WTC11 (cell line): ENCODE results near the gene ADCY2. TPM values are rescaled to one million over a fixed set of nuclear protein-coding genes. Genes with fewer than 3 reads are reported as not detected.

Experiments
- ATAC-seq: fragments of 200-7000 bp; cut with Tn5 transposase; 2 replicates; pipeline ENCODE4 v1.10.0; 2021; ENCODE audit warnings: mild to moderate bottlenecking, moderate library complexity
- CTCF ChIA-PET: fragments of 300-600 bp; sonication (Branson Sonifier 250); formaldehyde crosslinking; loops from one replicate; lab custom pipeline; 2021; ENCODE audit warnings: antibody characterized with exemption; lab: Charles Lee
- POLR2A ChIA-PET: fragments of 350-600 bp; sonication (Branson Sonifier 250); formaldehyde crosslinking; loops from one replicate; lab custom pipeline; 2021; ENCODE audit warnings: antibody characterized with exemption; lab: Charles Lee
- DNase-seq: peaks from one replicate; pipeline ENCODE4 v3.0.0; 2021; ENCODE audit warnings: low spot score
- H3K27ac Mint-ChIP-seq: 2 replicates; pipeline ENCODE4 v1.8.0; 2021; ENCODE audit warnings: mixed read lengths
- H3K27me3 Mint-ChIP-seq: 2 replicates; pipeline ENCODE4 v1.8.0; 2021; ENCODE audit warnings: low read depth, mild to moderate bottlenecking, moderate library complexity, mixed read lengths
- H3K36me3 Mint-ChIP-seq: 2 replicates; pipeline ENCODE4 v1.8.0; 2021; ENCODE audit warnings: mixed read lengths
- H3K4me1 Mint-ChIP-seq: 2 replicates; pipeline ENCODE4 v1.8.0; 2022; ENCODE audit warnings: mixed read lengths
- H3K4me3 Mint-ChIP-seq: 2 replicates; pipeline ENCODE4 v1.8.0; 2021; ENCODE audit warnings: mild to moderate bottlenecking, moderate library complexity, mixed read lengths
- H3K9me3 Mint-ChIP-seq: 2 replicates; pipeline ENCODE4 v1.8.0; 2021; ENCODE audit warnings: mixed read lengths
- ATF1 ChIP-seq: sonication (generic); formaldehyde crosslinking; IDR thresholded peaks from 2 replicates; pipeline ENCODE4 v1.8.1; 2023; ENCODE audit warnings: mild to moderate bottlenecking, moderate library complexity, missing genetic modification reagents
- CBFB ChIP-seq: sonication (generic); formaldehyde crosslinking; IDR thresholded peaks from 2 replicates; pipeline ENCODE4 v1.8.1; 2022; ENCODE audit warnings: mild to moderate bottlenecking, low read depth, missing genetic modification reagents
- E2F4 ChIP-seq: sonication (generic); formaldehyde crosslinking; IDR thresholded peaks from 2 replicates; pipeline ENCODE4 v1.8.1; 2022; ENCODE audit warnings: low read depth, mild to moderate bottlenecking, moderate library complexity, missing genetic modification reagents, borderline replicate concordance
- ELF4 ChIP-seq: sonication (generic); formaldehyde crosslinking; IDR thresholded peaks from 2 replicates; pipeline ENCODE4 v1.8.1; 2022; ENCODE audit warnings: low read depth, mild to moderate bottlenecking, moderate library complexity, missing genetic modification reagents
- EMX1 ChIP-seq: fragments of 250-450 bp; sonication (Bioruptor Pico); IDR thresholded peaks from 2 replicates; pipeline ENCODE4 v1.8.0; 2021; ENCODE audit warnings: mild to moderate bottlenecking
- HMGA2 ChIP-seq: fragments of 250-450 bp; sonication (Bioruptor Pico); IDR thresholded peaks from 2 replicates; pipeline ENCODE4 v1.4.0; 2021; ENCODE audit warnings: mild to moderate bottlenecking, moderate library complexity
- IRF1 ChIP-seq: sonication (generic); formaldehyde crosslinking; IDR thresholded peaks from 2 replicates; pipeline ENCODE4 v1.8.0; 2023; ENCODE audit warnings: missing genetic modification reagents
- KAT7 ChIP-seq: sonication (generic); formaldehyde crosslinking; IDR thresholded peaks from 2 replicates; pipeline ENCODE4 v1.8.1; 2023; ENCODE audit warnings: missing genetic modification reagents, mild to moderate bottlenecking, borderline replicate concordance
- NFE2L1 ChIP-seq: sonication (generic); formaldehyde crosslinking; IDR thresholded peaks from 2 replicates; pipeline ENCODE4 v1.8.1; 2023; ENCODE audit warnings: missing genetic modification reagents
- NR1H2 ChIP-seq: sonication (generic); formaldehyde crosslinking; IDR thresholded peaks from 2 replicates; pipeline ENCODE4 v1.9.0; 2021; ENCODE audit warnings: mild to moderate bottlenecking, moderate library complexity, missing genetic modification reagents
- OVOL2 ChIP-seq: fragments of 250-450 bp; sonication (Bioruptor Pico); IDR thresholded peaks from 2 replicates; pipeline ENCODE4 v1.9.0; 2021; ENCODE audit warnings: mild to moderate bottlenecking, borderline replicate concordance
- SOX15 ChIP-seq: fragments of 250-450 bp; sonication (Bioruptor Pico); IDR thresholded peaks from 2 replicates; pipeline ENCODE4 v1.9.0; 2021; ENCODE audit warnings: mild to moderate bottlenecking
- SP1 ChIP-seq: sonication (generic); formaldehyde crosslinking; conservative IDR thresholded peaks from 2 replicates; pipeline ENCODE4 v1.8.1; 2022; ENCODE audit warnings: missing genetic modification reagents
- TEAD1 ChIP-seq: sonication (generic); formaldehyde crosslinking; IDR thresholded peaks from 2 replicates; pipeline ENCODE4 v1.8.0; 2022; ENCODE audit warnings: mild to moderate bottlenecking, missing genetic modification reagents
- TEAD4 ChIP-seq: sonication (generic); formaldehyde crosslinking; IDR thresholded peaks from 2 replicates; pipeline ENCODE4 v1.8.0; 2022; ENCODE audit warnings: mild to moderate bottlenecking, missing genetic modification reagents
- ZNF121 ChIP-seq: sonication (generic); formaldehyde crosslinking; IDR thresholded peaks from 2 replicates; pipeline ENCODE4 v1.8.0; 2023; ENCODE audit warnings: missing genetic modification reagents
- ZNF317 ChIP-seq: sonication (generic); formaldehyde crosslinking; IDR thresholded peaks from 2 replicates; pipeline ENCODE4 v1.8.1; 2023; ENCODE audit warnings: low read depth, mild to moderate bottlenecking, moderate library complexity, missing genetic modification reagents, borderline replicate concordance
- ZNF425 ChIP-seq: fragments of 250-450 bp; sonication (Bioruptor Pico); conservative IDR thresholded peaks from 2 replicates; pipeline ENCODE4 v1.9.0; 2021; ENCODE audit warnings: mild to moderate bottlenecking
- total RNA-seq: library from RNA; stranded (reverse); gene quantifications from 3 replicates; pipeline ENCODE4 v1.2.3, GENCODE V29; 2021
- TF ChIP-seq, protein P1 (sequence below): sonication (generic); formaldehyde crosslinking; IDR thresholded peaks from 2 replicates; pipeline ENCODE4 v1.8.0; 2022; ENCODE audit warnings: mild to moderate bottlenecking, missing genetic modification reagents
- TF ChIP-seq, protein P2 (sequence below): sonication (generic); formaldehyde crosslinking; IDR thresholded peaks from 2 replicates; pipeline ENCODE4 v1.8.1; 2023; ENCODE audit warnings: mild to moderate bottlenecking, missing genetic modification reagents, borderline replicate concordance
- TF ChIP-seq, protein P3 (sequence below): sonication (generic); formaldehyde crosslinking; IDR thresholded peaks from 2 replicates; pipeline ENCODE4 v1.8.1; 2023; ENCODE audit warnings: mild to moderate bottlenecking, moderate library complexity, missing genetic modification reagents
- TF ChIP-seq, protein P4 (sequence below): fragments of 250-450 bp; sonication (Bioruptor Pico); IDR thresholded peaks from 2 replicates; pipeline ENCODE4 v1.9.0; 2021; ENCODE audit warnings: mild to moderate bottlenecking

ADCY2 gene
- total RNA-seq, 1 experiment from 2014 or later, result 142 TPM

GRCh38 chr5:7753181-7753580, 357.2 kb downstream of the ADCY2 start (continued):
- TF ChIP-seq, protein P1, sequence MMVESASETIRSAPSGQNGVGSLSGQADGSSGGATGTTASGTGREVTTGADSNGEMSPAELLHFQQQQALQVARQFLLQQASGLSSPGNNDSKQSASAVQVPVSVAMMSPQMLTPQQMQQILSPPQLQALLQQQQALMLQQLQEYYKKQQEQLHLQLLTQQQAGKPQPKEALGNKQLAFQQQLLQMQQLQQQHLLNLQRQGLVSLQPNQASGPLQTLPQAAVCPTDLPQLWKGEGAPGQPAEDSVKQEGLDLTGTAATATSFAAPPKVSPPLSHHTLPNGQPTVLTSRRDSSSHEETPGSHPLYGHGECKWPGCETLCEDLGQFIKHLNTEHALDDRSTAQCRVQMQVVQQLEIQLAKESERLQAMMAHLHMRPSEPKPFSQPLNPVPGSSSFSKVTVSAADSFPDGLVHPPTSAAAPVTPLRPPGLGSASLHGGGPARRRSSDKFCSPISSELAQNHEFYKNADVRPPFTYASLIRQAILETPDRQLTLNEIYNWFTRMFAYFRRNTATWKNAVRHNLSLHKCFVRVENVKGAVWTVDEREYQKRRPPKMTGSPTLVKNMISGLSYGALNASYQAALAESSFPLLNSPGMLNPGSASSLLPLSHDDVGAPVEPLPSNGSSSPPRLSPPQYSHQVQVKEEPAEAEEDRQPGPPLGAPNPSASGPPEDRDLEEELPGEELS (CRISPR knock-in tag), result no peak
- TF ChIP-seq, protein P2, sequence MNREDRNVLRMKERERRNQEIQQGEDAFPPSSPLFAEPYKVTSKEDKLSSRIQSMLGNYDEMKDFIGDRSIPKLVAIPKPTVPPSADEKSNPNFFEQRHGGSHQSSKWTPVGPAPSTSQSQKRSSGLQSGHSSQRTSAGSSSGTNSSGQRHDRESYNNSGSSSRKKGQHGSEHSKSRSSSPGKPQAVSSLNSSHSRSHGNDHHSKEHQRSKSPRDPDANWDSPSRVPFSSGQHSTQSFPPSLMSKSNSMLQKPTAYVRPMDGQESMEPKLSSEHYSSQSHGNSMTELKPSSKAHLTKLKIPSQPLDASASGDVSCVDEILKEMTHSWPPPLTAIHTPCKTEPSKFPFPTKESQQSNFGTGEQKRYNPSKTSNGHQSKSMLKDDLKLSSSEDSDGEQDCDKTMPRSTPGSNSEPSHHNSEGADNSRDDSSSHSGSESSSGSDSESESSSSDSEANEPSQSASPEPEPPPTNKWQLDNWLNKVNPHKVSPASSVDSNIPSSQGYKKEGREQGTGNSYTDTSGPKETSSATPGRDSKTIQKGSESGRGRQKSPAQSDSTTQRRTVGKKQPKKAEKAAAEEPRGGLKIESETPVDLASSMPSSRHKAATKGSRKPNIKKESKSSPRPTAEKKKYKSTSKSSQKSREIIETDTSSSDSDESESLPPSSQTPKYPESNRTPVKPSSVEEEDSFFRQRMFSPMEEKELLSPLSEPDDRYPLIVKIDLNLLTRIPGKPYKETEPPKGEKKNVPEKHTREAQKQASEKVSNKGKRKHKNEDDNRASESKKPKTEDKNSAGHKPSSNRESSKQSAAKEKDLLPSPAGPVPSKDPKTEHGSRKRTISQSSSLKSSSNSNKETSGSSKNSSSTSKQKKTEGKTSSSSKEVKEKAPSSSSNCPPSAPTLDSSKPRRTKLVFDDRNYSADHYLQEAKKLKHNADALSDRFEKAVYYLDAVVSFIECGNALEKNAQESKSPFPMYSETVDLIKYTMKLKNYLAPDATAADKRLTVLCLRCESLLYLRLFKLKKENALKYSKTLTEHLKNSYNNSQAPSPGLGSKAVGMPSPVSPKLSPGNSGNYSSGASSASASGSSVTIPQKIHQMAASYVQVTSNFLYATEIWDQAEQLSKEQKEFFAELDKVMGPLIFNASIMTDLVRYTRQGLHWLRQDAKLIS (CRISPR knock-in tag), result no peak
- TF ChIP-seq TEAD4 (CRISPR knock-in tag) (no peak), NFE2L1 (CRISPR knock-in tag) (no peak)

DNA sequence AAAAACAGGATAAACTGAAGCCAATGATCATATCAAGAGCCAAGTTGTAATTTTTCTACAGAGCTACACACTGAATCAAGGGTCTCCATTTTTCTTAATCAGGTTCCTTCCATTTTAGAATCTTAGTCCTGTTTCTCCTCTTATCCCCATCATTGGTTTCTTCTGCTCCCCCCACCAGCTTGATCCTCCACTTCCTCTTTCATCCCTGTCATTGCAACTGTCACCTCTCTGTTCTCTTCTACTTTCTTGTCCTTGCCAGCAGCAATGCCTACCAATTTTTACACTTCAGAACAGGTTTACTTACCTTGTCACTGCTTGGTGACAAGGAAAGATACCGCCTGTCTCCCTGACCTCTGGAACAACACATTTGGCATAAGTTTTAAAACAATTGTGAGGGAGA, 357.7 kb downstream of the ADCY2 start:
- ATAC-seq, result no peak
- TF ChIP-seq ZNF317 (CRISPR knock-in tag), result no peak
- no peak for TF ChIP-seq ZNF121 (CRISPR knock-in tag)
- TF ChIP-seq, all 79 proteins: peak for 0
- Mint-ChIP-seq H3K9me3 (no peaks in the 10 kb centered on the region), H3K27me3 (no peaks in the 10 kb centered on the region), H3K4me1 (peaks cover 21% of the 10 kb centered on the region), H3K4me3 (no peak overlapping the region), H3K27ac (peak overlapping the region; percentile 42), H3K36me3 (peaks cover 35% of the 10 kb centered on the region)
- ChIA-PET CTCF (interaction anchor here (1.4 to 3.8 kb wide), 3 partner anchors 8 to 933 kb away, joined by 3 to 52 read pairs (median 10); no protein-coding TSS in a partner anchor), POLR2A (no interaction called here)
- no peak for DNase-seq

DNA sequence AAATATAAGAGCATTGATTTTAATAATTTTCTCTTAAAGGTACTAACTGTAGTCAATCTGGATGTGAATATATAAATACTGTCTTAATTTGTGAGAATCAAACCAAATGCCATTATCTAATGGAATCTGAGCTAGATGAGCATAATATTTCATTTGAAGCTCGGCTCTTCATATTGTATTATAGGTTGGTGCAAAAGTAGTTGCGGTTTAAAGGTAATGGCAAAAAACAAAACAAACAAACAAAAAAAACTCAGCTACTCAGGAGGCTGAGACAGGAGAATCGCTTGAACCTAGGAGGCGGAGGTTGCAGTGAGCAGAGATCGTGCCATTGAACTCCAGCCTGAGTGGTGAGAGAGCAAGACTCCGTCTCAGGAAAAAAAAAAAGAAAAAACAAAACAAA, 358.6 kb downstream of the ADCY2 start:
- H3K4me3 Mint-ChIP-seq, result no peak overlapping the region
- POLR2A ChIA-PET, result no interaction called here
- H3K27me3 Mint-ChIP-seq, result no peaks in the 10 kb centered on the region
- no peak for ATAC-seq
- DNase-seq, result no peak
- peaks cover 37% of the 10 kb centered on the region for H3K36me3 Mint-ChIP-seq
- H3K9me3 Mint-ChIP-seq, result no peaks in the 10 kb centered on the region
- CTCF ChIA-PET, result interaction anchor here (0.6 to 3.8 kb wide), 19 partner anchors 9 to 934 kb away, joined by 3 to 52 read pairs (median 4); no protein-coding TSS in a partner anchor
- H3K27ac Mint-ChIP-seq, result no peak overlapping the region; the same call in 1 of the 2 replicates
- H3K4me1 Mint-ChIP-seq, result peaks cover 21% of the 10 kb centered on the region
- TF ChIP-seq ELF4 (CRISPR knock-in tag) (no peak), CBFB (CRISPR knock-in tag) (no peak), SP1 (CRISPR knock-in tag) (no peak), ATF1 (CRISPR knock-in tag) (no peak), NR1H2 (CRISPR knock-in tag) (no peak), ZNF425 (CRISPR knock-in tag) (no peak), TEAD1 (CRISPR knock-in tag) (no peak), E2F4 (CRISPR knock-in tag) (no peak), TEAD4 (CRISPR knock-in tag) (no peak), SOX15 (CRISPR knock-in tag) (no peak), KAT7 (CRISPR knock-in tag) (no peak), HMGA2 (no peak), EMX1 (CRISPR knock-in tag) (no peak), OVOL2 (CRISPR knock-in tag) (no peak), IRF1 (CRISPR knock-in tag) (no peak)
- TF ChIP-seq, protein P3, sequence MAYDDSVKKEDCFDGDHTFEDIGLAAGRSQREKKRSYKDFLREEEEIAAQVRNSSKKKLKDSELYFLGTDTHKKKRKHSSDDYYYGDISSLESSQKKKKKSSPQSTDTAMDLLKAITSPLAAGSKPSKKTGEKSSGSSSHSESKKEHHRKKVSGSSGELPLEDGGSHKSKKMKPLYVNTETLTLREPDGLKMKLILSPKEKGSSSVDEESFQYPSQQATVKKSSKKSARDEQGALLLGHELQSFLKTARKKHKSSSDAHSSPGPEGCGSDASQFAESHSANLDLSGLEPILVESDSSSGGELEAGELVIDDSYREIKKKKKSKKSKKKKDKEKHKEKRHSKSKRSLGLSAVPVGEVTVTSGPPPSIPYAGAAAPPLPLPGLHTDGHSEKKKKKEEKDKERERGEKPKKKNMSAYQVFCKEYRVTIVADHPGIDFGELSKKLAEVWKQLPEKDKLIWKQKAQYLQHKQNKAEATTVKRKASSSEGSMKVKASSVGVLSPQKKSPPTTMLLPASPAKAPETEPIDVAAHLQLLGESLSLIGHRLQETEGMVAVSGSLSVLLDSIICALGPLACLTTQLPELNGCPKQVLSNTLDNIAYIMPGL, result no peak
- TF ChIP-seq, protein P4, sequence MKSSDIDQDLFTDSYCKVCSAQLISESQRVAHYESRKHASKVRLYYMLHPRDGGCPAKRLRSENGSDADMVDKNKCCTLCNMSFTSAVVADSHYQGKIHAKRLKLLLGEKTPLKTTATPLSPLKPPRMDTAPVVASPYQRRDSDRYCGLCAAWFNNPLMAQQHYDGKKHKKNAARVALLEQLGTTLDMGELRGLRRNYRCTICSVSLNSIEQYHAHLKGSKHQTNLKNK (CRISPR knock-in tag), result no peak
